H1 (cell line): Measurements from ENCODE around the gene TRAF5. TPM values are rescaled to one million over a fixed set of nuclear protein-coding genes. Genes with fewer than 3 reads are reported as not detected.

ENCODE experiments used
- CTCF ChIA-PET: fragments of 300-600 bp; sonication (Branson Sonifier 250); formaldehyde crosslinking; loops from one replicate; lab custom pipeline; 2021; ENCODE audit not compliant: partially characterized antibody; lab: Charles Lee
- POLR2A ChIA-PET: fragments of 300-600 bp; sonication (Branson Sonifier 250); formaldehyde crosslinking; loops from one replicate; lab custom pipeline; 2021; ENCODE audit warnings: inconsistent platforms; ENCODE audit not compliant: partially characterized antibody; lab: Charles Lee
- DNase-seq, 2 experiments: peaks; one replicate each; pipeline versions ENCODE4 v3.0.0 to v3.0.0-alpha.2; 2010 to 2022; ENCODE audit warnings: low spot score in 2 of 2, low read depth in 1 of 2, mixed read lengths in 1 of 2
- FAIRE-seq: peaks from 2 replicates; lab custom pipeline; 2011; peaks lifted over from hg19 to GRCh38; lab: Jason Lieb, UNC
- H2AFZ ChIP-seq: 2 replicates; pipeline ENCODE4 v1.8.1; 2012; ENCODE audit warnings: low read length, inconsistent platforms
- H2AK5ac ChIP-seq: 2 replicates; pipeline ENCODE4 v1.6.1; 2013; ENCODE audit warnings: low read depth, low read length
- H2BK120ac ChIP-seq: replicated peaks from 2 replicates; pipeline ENCODE3; 2013; ENCODE audit warnings: low read depth, low read length, inconsistent platforms
- H2BK12ac ChIP-seq: 2 replicates; pipeline ENCODE4 v1.6.1; 2013; ENCODE audit warnings: low read depth, low read length
- H2BK15ac ChIP-seq: 2 replicates; pipeline ENCODE4 v1.6.1; 2013; ENCODE audit warnings: low read length
- H2BK20ac ChIP-seq: 2 replicates; pipeline ENCODE4 v1.6.1; 2013; ENCODE audit warnings: low read length
- H2BK5ac ChIP-seq: 2 replicates; pipeline ENCODE4 v1.6.1; 2013; ENCODE audit warnings: low read depth, low read length
- H3K14ac ChIP-seq: 2 replicates; pipeline ENCODE4 v1.6.1; 2013; ENCODE audit warnings: inconsistent platforms; ENCODE audit not compliant: insufficient read length
- H3K18ac ChIP-seq: 2 replicates; pipeline ENCODE4 v1.6.1; 2013; ENCODE audit warnings: low read length; ENCODE audit errors: extremely low read depth
- H3K23ac ChIP-seq: 2 replicates; pipeline ENCODE4 v1.6.1; 2013; ENCODE audit warnings: inconsistent platforms; ENCODE audit not compliant: insufficient read length
- H3K23me2 ChIP-seq: 2 replicates; pipeline ENCODE4 v1.6.1; 2013; ENCODE audit warnings: low read depth, low read length
- H3K27ac ChIP-seq: 2 replicates; pipeline ENCODE4 v1.6.1; 2011; ENCODE audit warnings: low read depth, low read length, inconsistent platforms
- H3K27me3 ChIP-seq, 4 experiments: replicated peaks in 1 of 4; 1 replicate in 1 of 4; 2 replicates in 3 of 4; pipeline versions ENCODE4 v1.6.1 to v1.8.1; 2011 to 2013; ENCODE audit warnings: low read length in 3 of 4, mild to moderate bottlenecking in 3 of 4, inconsistent platforms in 2 of 4, mixed read lengths in 2 of 4, moderate library complexity in 1 of 4; ENCODE audit not compliant: control insufficient read depth in 3 of 4, insufficient read depth in 3 of 4; ENCODE audit errors: extremely low read depth in 1 of 4
- H3K36me3 ChIP-seq, 4 experiments: 2 replicates each; pipeline versions ENCODE4 v1.6.1 to v1.8.1; 2011 to 2013; ENCODE audit warnings: mild to moderate bottlenecking in 4 of 4, low read length in 3 of 4, moderate library complexity in 2 of 4, control low read depth in 1 of 4, inconsistent platforms in 1 of 4; ENCODE audit not compliant: insufficient read depth in 4 of 4, control insufficient read depth in 2 of 4
- H3K4ac ChIP-seq: replicated peaks from 2 replicates; pipeline ENCODE3; 2013; ENCODE audit warnings: low read length, low read depth, mixed read lengths, inconsistent platforms; ENCODE audit not compliant: insufficient read length
- H3K4me1 ChIP-seq, 4 experiments: replicated peaks in 1 of 4; 1 replicate in 1 of 4; 2 replicates in 3 of 4; pipeline versions ENCODE4 v1.6.1 to v1.8.1; 2011 to 2013; ENCODE audit warnings: low read length in 3 of 4, inconsistent platforms in 2 of 4, mixed read lengths in 1 of 4; ENCODE audit not compliant: insufficient read depth in 4 of 4, control insufficient read depth in 3 of 4
- H3K4me2 ChIP-seq, 2 experiments: 2 replicates each; pipeline versions ENCODE4 v1.6.1 to v1.8.1; 2011 to 2013; ENCODE audit warnings: low read depth in 2 of 2, low read length in 2 of 2, control low read depth in 1 of 2, inconsistent platforms in 1 of 2, mild to moderate bottlenecking in 1 of 2; ENCODE audit not compliant: insufficient read depth in 1 of 2
- H3K4me3 ChIP-seq, 4 experiments: fragments of 200-600, 300-600 bp in 1 of 4; sonication (generic), shearing (Covaris generic), sonication (Bioruptor Twin) in 1 of 4; 2 replicates each; pipeline versions ENCODE4 v1.5.1 to v1.8.1; 2011 to 2016; ENCODE audit warnings: low read length in 4 of 4, low read depth in 3 of 4, control low read depth in 2 of 4, inconsistent platforms in 2 of 4, mild to moderate bottlenecking in 2 of 4, mixed read lengths in 1 of 4, moderate library complexity in 1 of 4; ENCODE audit not compliant: insufficient read depth in 2 of 4; ENCODE audit errors: extremely low read depth in 1 of 4
- H3K56ac ChIP-seq: replicated peaks from 2 replicates; pipeline ENCODE3; 2013; ENCODE audit warnings: low read depth, mild to moderate bottlenecking, mixed read lengths, low read length, inconsistent platforms; ENCODE audit not compliant: insufficient read length
- H3K79me1 ChIP-seq: 2 replicates; pipeline ENCODE4 v1.6.1; 2013; ENCODE audit warnings: low read depth, low read length, control low read depth
- H3K79me2 ChIP-seq, 2 experiments: 2 replicates each; pipeline versions ENCODE4 v1.6.1 to v1.8.1; 2012 to 2013; ENCODE audit warnings: low read length in 2 of 2, mild to moderate bottlenecking in 2 of 2, inconsistent platforms in 1 of 2; ENCODE audit not compliant: insufficient read depth in 2 of 2, control insufficient read depth in 1 of 2
- H3K9ac ChIP-seq, 4 experiments: replicated peaks in 1 of 4; 1 replicate in 1 of 4; 2 replicates in 3 of 4; pipeline versions ENCODE4 v1.6.1 to v1.8.1; 2011 to 2013; ENCODE audit warnings: low read depth in 3 of 4, low read length in 3 of 4, control low read depth in 2 of 4, mild to moderate bottlenecking in 2 of 4, moderate library complexity in 2 of 4, inconsistent platforms in 1 of 4; ENCODE audit errors: extremely low read depth in 1 of 4
- H3K9me3 ChIP-seq, 2 experiments: 2 replicates each; pipeline versions ENCODE4 v1.6.1 to v1.8.1; 2012 to 2013; ENCODE audit warnings: mild to moderate bottlenecking in 2 of 2, moderate library complexity in 2 of 2, control low read depth in 1 of 2, inconsistent platforms in 1 of 2, low read depth in 1 of 2, low read length in 1 of 2, mixed read lengths in 1 of 2; ENCODE audit not compliant: insufficient read depth in 2 of 2
- H4K20me1 ChIP-seq, 2 experiments: replicated peaks in 1 of 2; 2 replicates each; pipeline versions ENCODE3 to v1.8.1; 2011 to 2013; ENCODE audit warnings: inconsistent platforms in 2 of 2, low read length in 2 of 2, mild to moderate bottlenecking in 1 of 2; ENCODE audit not compliant: insufficient read depth in 2 of 2, control insufficient read depth in 1 of 2
- H4K5ac ChIP-seq: 2 replicates; pipeline ENCODE4 v1.6.1; 2013; ENCODE audit warnings: low read length, low read depth, mixed read lengths, inconsistent platforms; ENCODE audit not compliant: insufficient read length
- H4K8ac ChIP-seq: 2 replicates; pipeline ENCODE4 v1.8.0; 2013; ENCODE audit warnings: mild to moderate bottlenecking, moderate library complexity, low read length, inconsistent platforms; ENCODE audit not compliant: insufficient read depth; ENCODE audit errors: extremely low read depth
- H4K91ac ChIP-seq: replicated peaks from 2 replicates; pipeline ENCODE3; 2013; ENCODE audit warnings: low read length, mixed read lengths, inconsistent platforms; ENCODE audit not compliant: insufficient read length
- ATF3 ChIP-seq: IDR thresholded peaks from 2 replicates; pipeline ENCODE4 v1.6.1; 2011; ENCODE audit warnings: low read depth, mild to moderate bottlenecking, low read length; ENCODE audit not compliant: insufficient read depth
- CBX5 ChIP-seq: fragments of 300-800, 300-1000 bp; sonication (generic); IDR thresholded peaks from 2 replicates; pipeline ENCODE4 v1.7.1; 2016; ENCODE audit warnings: antibody characterized with exemption, low read length, low read depth
- CBX8 ChIP-seq: fragments of 300-800, 300-1000 bp; sonication (generic); IDR thresholded peaks from 2 replicates; pipeline ENCODE4 v1.7.1; 2016; ENCODE audit warnings: low read depth, low read length, borderline replicate concordance
- KDM1A ChIP-seq: fragments of 200-600, 300-600 bp; sonication (generic); IDR thresholded peaks from 2 replicates; pipeline ENCODE4 v1.7.1; 2016; ENCODE audit warnings: mild to moderate bottlenecking, low read length, borderline replicate concordance
- NRF1 ChIP-seq: IDR thresholded peaks from 2 replicates; pipeline ENCODE4 v1.6.1; 2011; ENCODE audit warnings: mild to moderate bottlenecking, low read depth, low read length, improper control_type of control experiment
- RAD21 ChIP-seq, 2 experiments: IDR thresholded peaks in 1 of 2; conservative IDR thresholded peaks in 1 of 2; 2 replicates each; pipeline ENCODE4 v1.6.1; 2011; ENCODE audit warnings: low read depth in 2 of 2, low read length in 2 of 2, improper control_type of control experiment in 1 of 2, inconsistent platforms in 1 of 2, mild to moderate bottlenecking in 1 of 2, moderate library complexity in 1 of 2
- SRF ChIP-seq: IDR thresholded peaks from 2 replicates; pipeline ENCODE4 v1.6.1; 2011; ENCODE audit warnings: mild to moderate bottlenecking, low read depth, low read length, moderate library complexity
- SUZ12 ChIP-seq: fragments of 200-600 bp; sonication (generic); IDR thresholded peaks from 2 replicates; pipeline ENCODE4 v1.6.1; 2012; ENCODE audit warnings: mild to moderate bottlenecking, inconsistent platforms, low read length, moderate library complexity, mixed read lengths
- TAF7 ChIP-seq: optimal IDR thresholded peaks from 2 replicates; pipeline ENCODE3; 2011; ENCODE audit warnings: low read depth, mild to moderate bottlenecking, inconsistent platforms, low read length, moderate library complexity, borderline replicate concordance
- TEAD4 ChIP-seq: IDR thresholded peaks from 2 replicates; pipeline ENCODE4 v1.6.1; 2012; ENCODE audit warnings: low read depth, low read length, inconsistent platforms, mixed read lengths
- ZNF274 ChIP-seq: IDR thresholded peaks from 2 replicates; pipeline ENCODE4 v1.7.0; 2012; ENCODE audit warnings: low read length, borderline replicate concordance; ENCODE audit errors: extremely low read depth
- WGBS, 2 experiments: shearing (Covaris generic) in 1 of 2; methylation state at CpG; one replicate each; pipeline versions ENCODE4 v1.1.6 to v1.1.7; 2013 to 2015; ENCODE audit warnings: low lambda C conversion rate in 2 of 2, mixed read lengths in 2 of 2, inconsistent platforms in 1 of 2, low coverage in 1 of 2, missing lambda C conversion rate in 1 of 2; ENCODE audit not compliant: insufficient replicate concordance in 2 of 2, insufficient coverage in 1 of 2, insufficient read length in 1 of 2; ENCODE audit errors: extremely low coverage in 1 of 2, missing lambda C conversion rate in 1 of 2; 5-methylcytosine and 5-hydroxymethylcytosine counted together
- polyA plus RNA-seq, 7 experiments: library from polyadenylated mRNA; depleted of rRNA in 3 of 7; stranded (reverse) in 5 of 7; unstranded in 2 of 7; fragments of >200 nt in 5 of 7; fragments of 200-250 nt in 2 of 7; gene quantifications; 1 replicate in 5 of 7; 2 replicates in 1 of 7; 4 replicates in 1 of 7; pipeline versions ENCODE4 v1.2.1 to v1.2.3, GENCODE V29; 2011 to 2013; ENCODE audit warnings: missing spikeins in 2 of 7, mixed read lengths in 2 of 7
- total RNA-seq: library from RNA; stranded (reverse); fragmentation: NEBNext Ultra II Directional; extraction: Animal tissue kit (Norgen Biotek cat#: 25700); gene quantifications from 2 replicates; pipeline ENCODE4 v1.2.1, GENCODE V29; 2021

The TRAF5 gene
- total and polyA plus RNA-seq, 2 of the 8 experiments (the other 6 are each of a cell fraction or from before 2014, with no cell fraction given) = 13.0 to 17.1 TPM

- no peaks in the 10 kb centered on the region for H3K27me3 ChIP-seq
- H2BK12ac ChIP-seq = no peak overlapping the region
- DNase-seq = peak in 1 of 2 experiments; percentile 28
- H3K4me2 ChIP-seq = no peak overlapping the region
- no peak overlapping the region for H4K91ac ChIP-seq
- peaks cover 0 to 4% (median 4%) of the 10 kb centered on the region in 4 experiments; a peak in 6 of 7 replicates for H3K4me1 ChIP-seq
- no peak overlapping the region for H2BK5ac ChIP-seq
- H3K14ac ChIP-seq = no peak overlapping the region
- no peak overlapping the region for H2BK15ac ChIP-seq
- peaks cover 7% of the 10 kb centered on the region; the same call in 1 of the 2 replicates for H3K79me1 ChIP-seq
- H4K20me1 ChIP-seq = peaks cover 0 to 8% of the 10 kb centered on the region in 2 experiments
- H3K18ac ChIP-seq = no peak overlapping the region
- no peak overlapping the region for H3K27ac ChIP-seq
- H2BK120ac ChIP-seq = no peak overlapping the region
- H3K23me2 ChIP-seq = no peaks in the 10 kb centered on the region
- POLR2A ChIA-PET = interaction anchor here (1.1 to 1.5 kb wide), 2 partner anchors 8 to 9 kb away, joined by 5 read pairs; no protein-coding TSS in a partner anchor
- no peak overlapping the region for H3K9ac ChIP-seq
- no peak overlapping the region for H2AK5ac ChIP-seq
- H3K23ac ChIP-seq = no peak overlapping the region
- no peak overlapping the region for H3K4ac ChIP-seq
- no peak overlapping the region for H2AFZ ChIP-seq
- 97% methylated on average over 4 of the region's 4 CpGs; no CpG with 5 or more reads in 1 of the 2 experiments for WGBS, 2 experiments
- H3K36me3 ChIP-seq = no peaks in the 10 kb centered on the region
- CTCF ChIA-PET = interaction anchor here (0.9 to 3.1 kb wide), 7 partner anchors 10 to 175 kb away, joined by 3 to 19 read pairs (median 5); partner anchors contain the start of gene TRAF5
- H3K79me2 ChIP-seq = peaks cover 0 to 52% of the 10 kb centered on the region in 2 experiments; a peak in 2 of 4 replicates
- no peak overlapping the region for H2BK20ac ChIP-seq
- no peak overlapping the region for H3K4me3 ChIP-seq
- H3K56ac ChIP-seq = no peak overlapping the region
- no peak overlapping the region for H4K5ac ChIP-seq
- no peaks in the 10 kb centered on the region for H3K9me3 ChIP-seq
- FAIRE-seq = no peak
- no peak overlapping the region for H4K8ac ChIP-seq
- TF ChIP-seq RAD21 (IDR thresholded peaks at IDR 0.05 in 1 of 2, conservative IDR thresholded peaks at IDR 0.05 in 1 of 2; ENCODE audit: low read depth in 2 of 2, low read length in 2 of 2) = no peak
- no peak for TF ChIP-seq CBX8
- no peak for TF ChIP-seq KDM1A
- no peak for TF ChIP-seq ATF3
- TF ChIP-seq SUZ12 = no peak
- no peak for TF ChIP-seq TEAD4
- no peak for TF ChIP-seq CBX5
- TF ChIP-seq SRF = no peak
- no peak for TF ChIP-seq TAF7
- no peak for TF ChIP-seq ZNF274
- no peak for TF ChIP-seq NRF1
Measured at GRCh38 chr1:211338224-211338620, 11.6 kb downstream of the TRAF5 start.
